Endothelial cell of umbilical vein (primary cell): Measurements from ENCODE around the gene TM4SF5. TPM values are rescaled to one million over a fixed set of nuclear protein-coding genes. Genes with fewer than 3 reads are reported as not detected.

ENCODE experiments used
- BruUV-seq: library from RNA; stranded (reverse); fragments of 400-500 nt; replicated peaks from 2 replicates; lab custom pipeline; 2021; lab: Mats Ljungman, UMichigan
- CTCF ChIA-PET: fragments of 300-600, 350-600 bp; sonication (Branson Sonifier 250); formaldehyde crosslinking; loops from one replicate; lab custom pipeline; 2021; ENCODE audit warnings: antibody characterized with exemption, inconsistent platforms; lab: Charles Lee
- POLR2A ChIA-PET: fragments of 300-600, 350-600 bp; sonication (Branson Sonifier 250); formaldehyde crosslinking; loops from one replicate; lab custom pipeline; 2021; ENCODE audit warnings: antibody characterized with exemption, inconsistent platforms; lab: Charles Lee
- DNase-seq: peaks from one replicate; pipeline ENCODE4 v3.0.0-alpha.2; 2011; ENCODE audit warnings: low read depth, low spot score
- FAIRE-seq: peaks from 2 replicates; lab custom pipeline; 2011; peaks lifted over from hg19 to GRCh38; lab: Jason Lieb, UNC
- H2AFZ ChIP-seq: 2 replicates; pipeline ENCODE4 v1.6.0; 2012; ENCODE audit warnings: low read depth, low read length, control low read depth, inconsistent platforms
- H3K27ac ChIP-seq: 2 replicates; pipeline ENCODE4 v1.5.1; 2011; ENCODE audit warnings: low read depth, mild to moderate bottlenecking, control low read depth, low read length, moderate library complexity; ENCODE audit not compliant: insufficient read depth
- H3K27me3 ChIP-seq, 2 experiments: 2 replicates each; pipeline versions ENCODE4 v1.6.0 to v1.6.1; 2011; ENCODE audit warnings: low read length in 2 of 2, mixed read lengths in 1 of 2; ENCODE audit not compliant: control insufficient read depth in 2 of 2, insufficient read depth in 2 of 2
- H3K36me3 ChIP-seq, 2 experiments: 2 replicates in 1 of 2; 3 replicates in 1 of 2; pipeline ENCODE4 v1.5.1; 2011; ENCODE audit warnings: low read length in 2 of 2, mild to moderate bottlenecking in 1 of 2, moderate library complexity in 1 of 2; ENCODE audit not compliant: control insufficient read depth in 2 of 2, insufficient read depth in 2 of 2; ENCODE audit errors: extremely low read depth in 1 of 2
- H3K4me1 ChIP-seq: 3 replicates; pipeline ENCODE4 v1.5.1; 2011; ENCODE audit warnings: mild to moderate bottlenecking, low read length; ENCODE audit not compliant: control insufficient read depth, insufficient read depth; ENCODE audit errors: extremely low read depth
- H3K4me2 ChIP-seq: 2 replicates; pipeline ENCODE4 v1.6.1; 2011; ENCODE audit warnings: low read length, control low read depth, mixed read lengths; ENCODE audit not compliant: insufficient read depth
- H3K4me3 ChIP-seq, 3 experiments: fragments of 200-600 bp in 1 of 3; sonication (generic), shearing (Covaris generic) in 1 of 3; replicated peaks in 1 of 3; 2 replicates each; pipeline ENCODE4 v1.5.1; 2011 to 2016; ENCODE audit warnings: control low read depth in 3 of 3, low read length in 3 of 3, mild to moderate bottlenecking in 2 of 3, inconsistent platforms in 1 of 3, low read depth in 1 of 3, moderate library complexity in 1 of 3; ENCODE audit not compliant: insufficient read depth in 1 of 3
- H3K79me2 ChIP-seq: 2 replicates; pipeline ENCODE4 v1.6.0; 2012; ENCODE audit warnings: low read length, inconsistent platforms; ENCODE audit not compliant: control insufficient read depth, insufficient read depth
- H3K9ac ChIP-seq: replicated peaks from 2 replicates; pipeline ENCODE3; 2011; ENCODE audit warnings: low read length, control low read depth; ENCODE audit not compliant: insufficient read depth; ENCODE audit errors: extremely low read depth
- H3K9me1 ChIP-seq: replicated peaks from 3 replicates; pipeline ENCODE4 v1.6.0; 2011; ENCODE audit warnings: mild to moderate bottlenecking, low read length; ENCODE audit not compliant: control insufficient read depth, insufficient read depth; ENCODE audit errors: extremely low read depth
- H3K9me3 ChIP-seq: replicated peaks from 2 replicates; pipeline ENCODE4 v1.5.1; 2012; ENCODE audit warnings: low read length, inconsistent platforms; ENCODE audit not compliant: control insufficient read depth, insufficient read depth
- H4K20me1 ChIP-seq: replicated peaks from 2 replicates; pipeline ENCODE3; 2011; ENCODE audit warnings: mild to moderate bottlenecking, low read length; ENCODE audit not compliant: control insufficient read depth, insufficient read depth; ENCODE audit errors: extremely low read depth
- EZH2 ChIP-seq: IDR thresholded peaks from 2 replicates; pipeline ENCODE4 v1.6.1; 2012; ENCODE audit warnings: borderline replicate concordance, low read depth, mild to moderate bottlenecking, moderate library complexity, low read length, inconsistent platforms; ENCODE audit not compliant: severe bottlenecking
- FOS ChIP-seq: IDR thresholded peaks from 2 replicates; pipeline ENCODE4 v1.6.1; 2011; ENCODE audit warnings: mild to moderate bottlenecking, low read length, moderate library complexity, borderline replicate concordance; ENCODE audit not compliant: insufficient read depth
- GATA2 ChIP-seq: IDR thresholded peaks from 2 replicates; pipeline ENCODE4 v1.7.0; 2011; ENCODE audit warnings: low read depth, mild to moderate bottlenecking, moderate library complexity, mixed read lengths, low read length; ENCODE audit not compliant: insufficient read length, insufficient read depth
- JUN ChIP-seq: IDR thresholded peaks from 2 replicates; pipeline ENCODE4 v1.6.1; 2011; ENCODE audit warnings: borderline replicate concordance, low read depth; ENCODE audit not compliant: insufficient read length, insufficient read depth
- MYC ChIP-seq: IDR thresholded peaks from one replicate; pipeline ENCODE4 v1.6.1; 2011; ENCODE audit warnings: mild to moderate bottlenecking, low read depth, low read length
- POLR2A ChIP-seq: IDR thresholded peaks from 2 replicates; pipeline ENCODE4 v1.6.1; 2012; ENCODE audit warnings: low read depth, mild to moderate bottlenecking, control low read depth, low read length
- POLR2AphosphoS5 ChIP-seq: IDR thresholded peaks from 2 replicates; pipeline ENCODE4 v1.6.1; 2012; ENCODE audit warnings: low read depth, mild to moderate bottlenecking, control low read depth, low read length, moderate library complexity; ENCODE audit not compliant: insufficient read depth
- dilution Hi-C: fragments of 300-500 bp; cut with MboI; formaldehyde crosslinking; loops from one replicate; pipeline ENCODE4 v1.15.0; 2019; ENCODE audit warnings: low sequenced_read_pairs; ENCODE audit not compliant: extremely low pct_ligation_motif_present
- intact Hi-C: fragments of 100-400 bp; cut with micrococcal nuclease; formaldehyde crosslinking; loops from one replicate; pipeline ENCODE4 v1.10.0; 2022
- polyA plus RNA-seq, 4 experiments: library from polyadenylated mRNA; depleted of rRNA in 3 of 4; stranded (reverse) in 3 of 4; unstranded in 1 of 4; fragments of >200 nt; gene quantifications; 2 replicates each; pipeline versions ENCODE4 v1.2.1 to v1.2.3, GENCODE V29; 2011 to 2012; ENCODE audit warnings: missing spikeins in 1 of 4
- total RNA-seq: library from RNA; stranded (reverse); gene quantifications from 2 replicates; pipeline ENCODE4 v1.2.3, GENCODE V29; 2021
- TF ChIP-seq, protein P1 (sequence below), 2 donors: IDR thresholded peaks; 1 replicate in 1 of 2; 2 replicates in 1 of 2; pipeline ENCODE4 v1.5.1; 2011; ENCODE audit warnings: low read length in 2 of 2, mild to moderate bottlenecking in 2 of 2, moderate library complexity in 2 of 2, control low read depth in 1 of 2, inconsistent platforms in 1 of 2, low read depth in 1 of 2; ENCODE audit not compliant: insufficient read depth in 1 of 2; ENCODE audit errors: extremely low read depth in 1 of 2
- TF ChIP-seq, protein P2 (sequence below): IDR thresholded peaks from 2 replicates; pipeline ENCODE4 v1.6.1; 2011; ENCODE audit not compliant: insufficient read depth, insufficient read length

The TM4SF5 gene
- total and polyA plus RNA-seq, 2 donors (not counting 3 experiments of a cell fraction or from before 2014, with no cell fraction given): not detected

DNA sequence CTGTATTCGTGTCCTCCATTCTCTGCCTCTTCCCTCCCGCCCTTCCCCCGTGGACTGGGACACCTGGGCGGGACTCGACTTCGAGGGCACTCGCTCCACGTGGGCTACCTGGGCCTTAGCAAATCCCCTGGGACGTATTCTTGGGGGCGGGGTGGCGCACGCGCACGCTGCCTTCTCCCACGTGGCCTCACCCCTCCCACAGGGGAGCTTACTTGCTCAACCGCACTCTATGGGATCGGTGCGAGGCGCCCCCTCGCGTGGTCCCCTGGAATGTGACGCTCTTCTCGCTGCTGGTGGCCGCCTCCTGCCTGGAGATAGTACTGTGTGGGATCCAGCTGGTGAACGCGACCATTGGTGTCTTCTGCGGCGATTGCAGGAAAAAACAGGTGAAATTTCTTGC, 11.0 kb downstream of the TM4SF5 start:
- no peaks in the 10 kb centered on the region for H4K20me1 ChIP-seq
- H3K9me1 ChIP-seq: no peaks in the 10 kb centered on the region
- no peak overlapping the region for H3K27ac ChIP-seq
- no peaks in the 10 kb centered on the region for H3K9me3 ChIP-seq
- CTCF ChIA-PET: interaction anchor here (0.8 to 1.6 kb wide), 2 partner anchors 12 to 73 kb away, joined by 4 read pairs; partner anchors contain the start of gene ARRB2
- POLR2A ChIA-PET: no interaction called here
- H3K4me3 ChIP-seq: no peak overlapping the region
- H3K4me2 ChIP-seq: no peak overlapping the region
- no peak overlapping the region for H3K9ac ChIP-seq
- H2AFZ ChIP-seq: no peak overlapping the region
- DNase-seq: no peak
- no peaks in the 10 kb centered on the region for H3K79me2 ChIP-seq
- H3K4me1 ChIP-seq: peaks cover 15% of the 10 kb centered on the region
- FAIRE-seq: no peak
- H3K27me3 ChIP-seq: peaks cover 18 to 26% of the 10 kb centered on the region in 2 experiments
- no TSS peak for BruUV-seq
- TF ChIP-seq MYC (no peak), EZH2 (no peak), POLR2AphosphoS5 (no peak), POLR2A (no peak), JUN (no peak), GATA2 (no peak), FOS (no peak)
- TF ChIP-seq, protein P1, sequence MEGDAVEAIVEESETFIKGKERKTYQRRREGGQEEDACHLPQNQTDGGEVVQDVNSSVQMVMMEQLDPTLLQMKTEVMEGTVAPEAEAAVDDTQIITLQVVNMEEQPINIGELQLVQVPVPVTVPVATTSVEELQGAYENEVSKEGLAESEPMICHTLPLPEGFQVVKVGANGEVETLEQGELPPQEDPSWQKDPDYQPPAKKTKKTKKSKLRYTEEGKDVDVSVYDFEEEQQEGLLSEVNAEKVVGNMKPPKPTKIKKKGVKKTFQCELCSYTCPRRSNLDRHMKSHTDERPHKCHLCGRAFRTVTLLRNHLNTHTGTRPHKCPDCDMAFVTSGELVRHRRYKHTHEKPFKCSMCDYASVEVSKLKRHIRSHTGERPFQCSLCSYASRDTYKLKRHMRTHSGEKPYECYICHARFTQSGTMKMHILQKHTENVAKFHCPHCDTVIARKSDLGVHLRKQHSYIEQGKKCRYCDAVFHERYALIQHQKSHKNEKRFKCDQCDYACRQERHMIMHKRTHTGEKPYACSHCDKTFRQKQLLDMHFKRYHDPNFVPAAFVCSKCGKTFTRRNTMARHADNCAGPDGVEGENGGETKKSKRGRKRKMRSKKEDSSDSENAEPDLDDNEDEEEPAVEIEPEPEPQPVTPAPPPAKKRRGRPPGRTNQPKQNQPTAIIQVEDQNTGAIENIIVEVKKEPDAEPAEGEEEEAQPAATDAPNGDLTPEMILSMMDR (IDR thresholded peaks at IDR 0.05; ENCODE audit: extremely low read depth in 1 of 2, insufficient read depth in 1 of 2, low read depth in 1 of 2, low read length in 2 of 2): no peak
- TF ChIP-seq, protein P2, sequence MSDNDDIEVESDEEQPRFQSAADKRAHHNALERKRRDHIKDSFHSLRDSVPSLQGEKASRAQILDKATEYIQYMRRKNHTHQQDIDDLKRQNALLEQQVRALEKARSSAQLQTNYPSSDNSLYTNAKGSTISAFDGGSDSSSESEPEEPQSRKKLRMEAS: no peak
- intact Hi-C loops: no loop called here
- dilution Hi-C loops: no loop called here
- H3K36me3 ChIP-seq: no peaks in the 10 kb centered on the region
